ENCODE measurements around the gene STAC2.

DNA sequence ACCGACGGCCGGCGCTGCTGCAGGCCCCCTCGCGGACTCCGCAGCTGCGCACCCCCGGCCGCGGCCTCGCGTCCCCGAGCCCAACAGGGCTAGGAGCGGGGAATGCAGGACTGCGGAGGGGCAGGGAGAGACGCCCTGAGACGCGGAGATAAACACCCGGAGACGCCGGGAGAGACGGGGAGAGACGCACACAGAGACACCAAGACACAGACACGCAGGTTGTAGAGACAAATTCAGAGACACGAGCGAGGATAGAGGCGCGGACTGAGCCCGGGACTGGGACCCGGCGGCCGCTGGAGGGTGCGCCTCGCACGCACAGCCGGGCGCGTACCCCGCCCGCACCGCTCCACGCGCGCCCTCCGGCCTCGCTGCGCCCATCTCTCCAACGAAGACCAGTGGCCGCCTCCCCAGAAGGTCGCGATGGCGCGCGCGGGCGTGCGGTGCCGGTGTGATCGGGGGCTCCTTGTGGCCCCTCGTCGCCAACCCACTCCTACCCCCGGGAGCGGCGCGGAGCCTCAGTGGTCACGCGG is 902 bp downstream of the STAC2 start:
- TF ChIP-seq, protein P1, sequence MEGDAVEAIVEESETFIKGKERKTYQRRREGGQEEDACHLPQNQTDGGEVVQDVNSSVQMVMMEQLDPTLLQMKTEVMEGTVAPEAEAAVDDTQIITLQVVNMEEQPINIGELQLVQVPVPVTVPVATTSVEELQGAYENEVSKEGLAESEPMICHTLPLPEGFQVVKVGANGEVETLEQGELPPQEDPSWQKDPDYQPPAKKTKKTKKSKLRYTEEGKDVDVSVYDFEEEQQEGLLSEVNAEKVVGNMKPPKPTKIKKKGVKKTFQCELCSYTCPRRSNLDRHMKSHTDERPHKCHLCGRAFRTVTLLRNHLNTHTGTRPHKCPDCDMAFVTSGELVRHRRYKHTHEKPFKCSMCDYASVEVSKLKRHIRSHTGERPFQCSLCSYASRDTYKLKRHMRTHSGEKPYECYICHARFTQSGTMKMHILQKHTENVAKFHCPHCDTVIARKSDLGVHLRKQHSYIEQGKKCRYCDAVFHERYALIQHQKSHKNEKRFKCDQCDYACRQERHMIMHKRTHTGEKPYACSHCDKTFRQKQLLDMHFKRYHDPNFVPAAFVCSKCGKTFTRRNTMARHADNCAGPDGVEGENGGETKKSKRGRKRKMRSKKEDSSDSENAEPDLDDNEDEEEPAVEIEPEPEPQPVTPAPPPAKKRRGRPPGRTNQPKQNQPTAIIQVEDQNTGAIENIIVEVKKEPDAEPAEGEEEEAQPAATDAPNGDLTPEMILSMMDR (IDR thresholded peaks at IDR 0.05), result no peak
- TF ChIP-seq POLR2A (IDR thresholded peaks at IDR 0.05) (no peak), POLR2AphosphoS5 (IDR thresholded peaks at IDR 0.05) (no peak), EP300 (IDR thresholded peaks at IDR 0.05) (no peak)

Data from sigmoid colon (tissue), 4 donors.